GM12874 (cell line): ENCODE measurements around the gene TMEM179.

Experiments used
- CTCF ChIP-seq: IDR thresholded peaks from 2 replicates; pipeline ENCODE4 v1.5.1; 2011; ENCODE audit warnings: low read depth, mild to moderate bottlenecking, control low read depth, low read length, moderate library complexity; ENCODE audit not compliant: insufficient read depth

The TMEM179 gene

GRCh38 chr14:104591506-104592291 is 12.9 kb downstream of the TMEM179 start:
- TF ChIP-seq CTCF = no peak

DNA sequence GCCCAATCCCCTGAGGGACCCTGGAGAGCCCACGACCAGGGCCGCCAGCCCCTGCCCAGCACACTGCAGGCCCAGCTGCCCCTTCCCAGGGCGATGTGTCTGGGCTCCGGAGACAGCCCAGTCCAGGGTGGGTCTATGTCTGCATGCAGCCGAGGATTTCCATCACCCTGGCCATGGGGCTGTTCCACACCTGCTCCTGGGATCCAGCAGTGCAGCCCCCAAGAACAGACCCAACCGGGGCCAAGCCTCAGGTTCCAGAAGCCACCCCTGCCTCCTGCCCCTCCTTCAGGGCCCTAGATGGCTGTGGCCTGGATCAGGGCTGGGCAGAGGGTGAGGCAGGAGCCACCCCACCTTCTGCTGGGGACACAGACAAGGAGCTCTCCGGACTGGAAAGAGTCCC is 13.5 kb downstream of the TMEM179 start:
- no peak for TF ChIP-seq CTCF

GRCh38 chr14:104590240-104590965 is 14.2 kb downstream of the TMEM179 start:
- no peak for TF ChIP-seq CTCF

DNA sequence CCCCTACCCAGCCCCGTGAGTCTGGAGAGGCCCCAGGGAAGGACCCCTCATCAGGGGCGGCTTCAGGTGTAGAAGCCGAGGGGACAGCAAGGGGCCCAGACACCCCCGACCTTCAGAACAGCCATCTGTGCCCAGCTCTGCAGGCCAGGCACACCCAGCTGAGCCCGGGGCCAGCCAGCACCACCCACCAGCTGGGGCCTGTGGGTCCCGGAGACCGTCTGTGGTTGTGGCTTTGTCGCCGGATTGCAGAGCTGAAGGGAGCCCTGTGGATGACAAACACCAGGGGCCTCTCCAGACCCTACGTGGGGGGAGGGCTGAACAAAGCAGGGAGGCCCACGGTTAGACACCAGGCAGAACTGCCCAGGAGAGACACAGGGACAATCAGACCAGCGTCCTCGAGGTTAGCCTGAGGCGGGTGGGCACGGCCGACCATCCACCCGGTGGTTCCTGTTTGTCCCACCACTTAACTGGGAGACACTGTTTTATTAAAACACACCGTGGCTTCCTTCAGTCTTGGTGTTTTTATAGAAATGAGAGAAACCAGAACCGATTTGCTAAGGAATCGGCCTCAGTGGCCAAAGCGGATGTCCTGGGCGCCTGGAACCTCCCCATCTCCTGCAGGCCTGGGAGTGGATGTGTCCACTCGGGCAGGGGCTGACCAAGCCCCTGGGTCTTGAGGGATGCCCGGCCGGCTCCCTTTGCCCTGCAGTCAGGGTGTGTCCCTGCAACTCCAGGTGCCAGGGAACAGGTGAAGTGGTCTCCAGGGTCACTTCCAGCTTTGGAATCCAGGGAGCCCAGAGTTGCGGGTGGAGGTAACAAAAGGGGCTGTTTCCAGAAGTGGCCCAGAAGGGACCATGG is 15.0 kb downstream of the TMEM179 start:
- no peak for TF ChIP-seq CTCF

- no peak for TF ChIP-seq CTCF
Observed at GRCh38 chr14:104588066-104588857, 16.3 kb downstream of the TMEM179 start.

DNA sequence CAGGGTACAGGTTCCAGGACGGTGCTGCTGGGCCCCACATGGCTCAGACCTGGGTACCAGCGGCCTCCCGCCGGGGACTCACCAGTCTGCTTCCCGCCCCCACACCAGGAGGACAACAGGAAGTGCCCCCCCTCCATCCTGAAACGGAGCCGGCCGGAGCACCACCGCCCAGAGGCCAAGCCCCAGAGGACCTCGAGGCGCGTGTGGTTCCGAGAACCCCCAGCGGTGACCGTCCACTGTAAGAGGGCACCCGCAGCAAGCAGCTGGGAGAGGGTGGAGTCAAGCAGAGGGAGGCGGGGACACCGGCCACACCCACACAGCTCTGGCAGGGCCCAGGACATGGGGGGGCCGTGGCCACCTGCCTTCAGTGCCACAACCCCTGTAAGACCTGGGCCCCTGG is 16.9 kb downstream of the TMEM179 start:
- no peak for TF ChIP-seq CTCF
